NT2/D1 (cell line): ENCODE measurements around the gene CD300LG.

ENCODE experiments used
- SUZ12 ChIP-seq: IDR thresholded peaks from 2 replicates; pipeline ENCODE4 v1.6.1; 2011; ENCODE audit not compliant: insufficient read length, insufficient read depth; ENCODE audit errors: extremely low read depth
- YY1 ChIP-seq: IDR thresholded peaks from 2 replicates; pipeline ENCODE4 v1.6.1; 2011; ENCODE audit not compliant: insufficient read length, insufficient read depth
- ZNF274 ChIP-seq: IDR thresholded peaks from 2 replicates; pipeline ENCODE4 v1.6.1; 2011; ENCODE audit warnings: mild to moderate bottlenecking, low read depth, low read length

GRCh38 chr17:43879723-43880419 is 32.9 kb downstream of the CD300LG start:
- TF ChIP-seq YY1 (no peak), SUZ12 (no peak), ZNF274 (no peak)
